Measurements from ENCODE around the gene IKZF3.
"Not testable (repeated sequence)": the region's sequence is repeated elsewhere in the genome, so short reads cannot be mapped to it uniquely, and the experiment has no call there.

Gene IKZF3

GRCh38 chr17:39781031-39781860, 82.9 kb downstream of the IKZF3 start:
- DNase-seq (ENCODE audit: low read depth in 2 of 2) = no peak

GRCh38 chr17:39777534-39778365, 86.4 kb downstream of the IKZF3 start:
- no peak for DNase-seq (ENCODE audit: low read depth in 2 of 2)

DNA sequence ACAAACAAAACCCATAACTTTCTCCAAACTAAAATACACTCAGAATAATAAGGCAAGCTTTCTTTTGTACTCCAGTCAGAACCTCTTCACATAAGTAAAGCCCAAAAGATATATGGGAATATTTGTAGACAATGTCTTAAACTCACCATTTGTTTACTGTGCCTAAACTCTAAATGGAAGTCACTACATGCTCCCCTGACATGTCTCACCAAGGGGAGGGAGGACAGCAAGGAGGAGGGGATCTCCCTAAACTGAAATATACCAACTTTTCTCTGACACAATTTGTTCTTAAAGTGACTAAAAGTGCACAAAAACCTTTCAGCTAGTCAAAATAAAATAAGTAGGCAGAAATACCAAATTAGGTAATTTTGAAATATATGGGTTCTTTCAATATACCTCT, 87.9 kb downstream of the IKZF3 start:
- no peak for DNase-seq (ENCODE audit: low read depth in 2 of 2)

GRCh38 chr17:39775031-39775430, 89.1 kb downstream of the IKZF3 start:
- DNase-seq (ENCODE audit: low read depth in 2 of 2) = no peak

DNA sequence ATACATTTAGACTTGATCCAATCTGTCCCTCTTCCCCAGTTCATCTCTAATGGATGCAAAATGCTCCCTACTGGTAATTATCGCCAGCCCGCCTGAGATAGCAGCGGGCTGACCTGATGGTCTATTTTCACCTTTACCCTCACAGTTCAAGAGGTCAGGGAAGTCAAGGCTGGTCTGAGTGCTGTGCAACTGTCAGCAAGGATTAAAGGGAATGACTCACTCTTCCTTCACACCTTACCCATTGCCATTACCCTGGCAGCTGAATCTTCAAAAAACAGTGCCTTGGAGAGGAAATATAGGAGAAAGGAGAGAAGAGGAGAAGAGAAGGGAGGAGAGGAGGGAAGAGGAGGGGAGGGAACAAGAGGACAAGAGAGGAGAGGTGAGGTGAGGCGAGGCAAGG, 90.1 kb downstream of the IKZF3 start:
- DNase-seq (ENCODE audit: low read depth in 2 of 2) = no peak

- no peak for DNase-seq (ENCODE audit: low read depth in 2 of 2)
These were observed 90.9 kb downstream of the IKZF3 start for GRCh38 chr17:39772987-39773934.

DNA sequence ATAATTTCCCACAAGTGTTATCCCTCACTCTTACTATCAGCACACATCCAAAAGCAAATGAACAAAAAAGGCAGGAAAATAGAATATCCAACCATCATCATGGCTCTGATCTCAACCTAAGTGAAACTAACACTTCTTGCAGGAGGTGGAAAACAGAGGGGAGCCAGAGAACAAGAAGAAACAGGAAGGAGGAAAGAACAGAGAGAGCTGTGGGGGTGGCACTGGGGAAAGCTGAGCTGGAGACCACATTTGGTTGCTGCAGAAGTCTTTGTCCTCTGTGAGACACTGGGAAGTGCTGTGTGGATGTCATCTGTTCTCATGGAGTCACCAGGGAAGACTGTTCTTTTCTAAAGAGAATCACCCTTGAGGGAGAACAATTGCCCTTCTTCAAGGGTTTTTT, 91.7 kb downstream of the IKZF3 start:
- no peak for DNase-seq (ENCODE audit: low read depth in 2 of 2)

DNA sequence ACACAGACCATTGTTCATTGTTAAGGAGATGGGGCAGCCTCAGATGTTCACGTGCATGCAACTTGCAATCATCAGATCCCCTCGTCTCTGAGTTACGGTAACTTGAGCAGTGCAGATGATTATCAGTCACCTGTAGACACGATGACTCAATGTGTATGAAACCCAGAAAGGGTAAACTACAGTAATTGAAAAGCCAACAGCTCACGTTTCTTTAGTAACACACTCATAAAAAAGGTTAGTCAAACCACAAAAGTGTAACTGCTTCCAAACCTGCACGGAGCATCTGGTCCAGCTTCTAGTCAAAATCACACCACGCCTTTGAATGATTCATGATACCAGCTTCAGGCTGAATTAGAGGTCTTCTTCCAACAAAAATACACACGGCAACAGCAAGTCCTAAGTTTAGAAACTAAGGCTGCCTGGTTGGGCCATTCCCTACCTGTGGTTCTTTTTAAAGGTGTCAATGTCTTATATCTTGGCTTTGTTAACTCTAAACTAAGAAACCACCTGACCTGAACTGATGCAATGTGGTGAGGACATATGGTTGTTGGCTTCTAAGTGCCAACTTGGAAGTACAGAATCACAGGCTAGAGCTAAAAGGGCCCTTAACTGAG, 94.0 kb downstream of the IKZF3 start:
- no peak for DNase-seq (ENCODE audit: low read depth in 2 of 2)

DNA sequence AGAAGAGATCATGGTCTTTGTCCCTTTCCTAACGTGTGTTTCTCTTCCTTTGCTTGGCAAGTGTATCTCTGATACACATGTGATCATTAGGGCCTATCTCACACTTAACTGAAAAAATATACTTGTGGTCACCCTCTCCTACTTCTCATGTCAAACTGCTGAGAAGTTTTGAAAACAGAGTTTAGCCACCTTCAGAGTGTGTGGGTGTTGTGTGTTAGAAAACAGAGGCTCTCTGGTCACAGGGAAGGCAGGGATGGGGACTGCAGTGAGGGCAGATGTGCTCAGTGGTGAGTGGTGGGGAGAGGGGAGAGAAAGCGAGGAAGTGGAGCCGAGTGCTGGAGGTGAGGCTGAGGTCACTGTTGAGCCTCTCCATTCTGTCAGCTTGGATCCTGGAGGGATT, 97.0 kb downstream of the IKZF3 start:
- no peak for DNase-seq (ENCODE audit: low read depth in 2 of 2)

- DNase-seq (ENCODE audit: low read depth in 2 of 2) = no peak
These were observed 98.3 kb downstream of the IKZF3 start for GRCh38 chr17:39765766-39766165.

GRCh38 chr17:39765175-39765574, 98.9 kb downstream of the IKZF3 start:
- no peak for DNase-seq (ENCODE audit: low read depth in 2 of 2)

DNA sequence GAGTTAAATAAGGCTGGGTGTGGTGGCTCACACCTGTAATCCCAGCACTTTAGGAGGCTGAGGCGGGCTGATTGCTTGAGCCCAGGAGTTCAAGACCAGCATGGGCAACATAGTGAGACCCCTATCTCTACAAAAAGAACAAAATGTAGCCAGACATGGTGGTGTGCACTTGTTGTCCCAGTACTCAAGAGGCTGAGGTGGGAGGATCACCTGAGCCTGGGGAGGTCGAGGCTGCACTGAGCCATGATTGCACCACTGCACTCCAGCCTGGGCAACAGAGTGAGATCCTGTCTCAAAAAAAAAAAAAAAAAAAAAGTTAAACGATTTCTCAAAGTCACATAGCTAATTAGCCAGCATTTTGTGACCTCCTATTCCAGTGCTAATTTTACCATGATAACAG, 99.9 kb downstream of the IKZF3 start:
- not testable (repeated sequence) for DNase-seq (ENCODE audit: low read depth in 2 of 2)

GRCh38 chr17:39763051-39763820, 100.9 kb downstream of the IKZF3 start:
- no peak for DNase-seq (ENCODE audit: low read depth in 2 of 2)

DNA sequence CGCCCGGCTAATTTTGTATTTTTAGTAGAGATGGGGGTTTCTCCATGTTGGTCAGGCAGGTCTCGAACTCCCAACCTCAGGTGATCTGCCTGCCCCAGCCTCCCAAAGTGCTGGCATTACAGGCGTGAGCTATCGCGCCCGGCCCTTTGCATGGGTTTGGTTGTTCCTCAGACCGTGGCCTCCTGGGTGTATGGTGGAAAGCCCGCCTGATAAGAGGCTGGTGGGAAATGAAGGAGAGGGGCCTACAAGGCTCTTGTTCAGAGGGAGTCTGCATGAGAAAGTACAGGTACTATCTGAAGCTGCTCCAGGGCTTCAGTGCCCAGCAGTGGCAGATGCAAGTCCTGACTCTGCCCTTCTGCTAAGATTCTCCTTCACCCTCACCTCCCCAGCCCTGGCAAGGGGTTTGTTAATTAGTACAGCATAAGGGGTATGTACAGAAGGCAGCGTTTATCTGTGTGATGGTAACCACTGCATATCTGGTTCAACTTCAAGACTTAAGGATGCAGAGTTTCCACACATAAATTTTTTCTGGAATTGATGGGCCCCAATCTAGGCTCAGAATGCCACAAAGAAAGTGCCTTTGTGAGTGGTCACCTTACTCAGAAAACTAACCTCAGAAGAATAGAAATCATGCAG, 102.1 kb downstream of the IKZF3 start:
- DNase-seq (ENCODE audit: low read depth in 2 of 2) = no peak

- no peak for DNase-seq (ENCODE audit: low read depth in 2 of 2)
These were observed 104.9 kb downstream of the IKZF3 start for GRCh38 chr17:39759204-39759603.

GRCh38 chr17:39757931-39758873, 105.9 kb downstream of the IKZF3 start:
- DNase-seq (ENCODE audit: low read depth in 2 of 2) = peak in 1 of 2 donors; percentile 59

- DNase-seq (ENCODE audit: low read depth in 2 of 2) = no peak
These were observed 106.9 kb downstream of the IKZF3 start for GRCh38 chr17:39757176-39757662.

DNA sequence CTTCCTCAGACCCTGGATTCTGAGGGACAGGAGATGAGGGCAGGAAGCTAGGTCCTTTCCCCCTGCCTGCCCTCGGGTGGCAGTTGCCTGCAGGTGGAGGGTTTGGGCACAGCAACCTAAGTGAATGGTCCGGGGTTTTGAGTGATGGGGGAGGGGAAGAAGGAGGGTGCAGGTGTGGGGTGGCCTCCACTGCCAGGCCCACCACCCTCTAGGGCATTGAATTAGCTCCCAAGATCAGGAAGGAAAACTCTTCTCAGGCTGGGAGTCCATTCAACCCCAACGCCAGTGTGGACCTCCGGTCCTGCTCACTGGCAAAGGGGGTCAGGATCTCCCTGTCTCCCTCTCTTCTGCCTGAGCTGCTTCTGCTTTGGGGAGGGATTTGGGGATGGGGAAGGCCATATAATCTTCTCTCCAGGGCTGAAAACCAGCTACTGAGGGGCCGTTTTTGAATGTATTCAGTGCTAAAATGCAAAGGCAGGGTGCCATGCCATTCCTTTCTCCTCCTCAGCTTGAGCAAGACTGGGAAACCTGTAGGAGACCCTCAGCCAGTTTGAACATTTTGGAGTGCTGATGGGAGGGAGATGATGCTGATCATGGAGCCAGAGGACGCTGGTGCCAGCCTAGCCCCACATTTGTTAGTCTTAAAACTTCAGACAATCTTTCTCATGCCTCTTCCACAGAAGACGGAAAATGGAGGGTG, 107.6 kb downstream of the IKZF3 start:
- DNase-seq (ENCODE audit: low read depth in 2 of 2) = no peak
